A673 (cell line): ENCODE measurements around the gene MIF. TPM values are rescaled to one million over a fixed set of nuclear protein-coding genes. Genes with fewer than 3 reads are reported as not detected.

Source experiments
- BruUV-seq: library from RNA; stranded (reverse); fragments of 400-500 nt; replicated peaks from 2 replicates; lab custom pipeline; 2021; lab: Mats Ljungman, UMichigan
- CTCF ChIA-PET: fragments of 300-600 bp; sonication (Branson Sonifier 250); formaldehyde crosslinking; loops from one replicate; lab custom pipeline; 2022; ENCODE audit warnings: antibody characterized with exemption; lab: Charles Lee
- POLR2A ChIA-PET: fragments of 300-600 bp; sonication (Branson Sonifier 250); formaldehyde crosslinking; loops from one replicate; lab custom pipeline; 2022; ENCODE audit warnings: antibody characterized with exemption; ENCODE audit not compliant: low non-redundant PET; lab: Charles Lee
- DNase-seq: peaks from one replicate; pipeline ENCODE4 v3.0.0-alpha.2; 2015; ENCODE audit warnings: low spot score
- H3K27ac ChIP-seq: fragments of 200-600 bp; sonication (generic); 2 replicates; pipeline ENCODE4 v1.5.1; 2016; ENCODE audit warnings: mixed run types, low read depth, mild to moderate bottlenecking, mixed read lengths, antibody characterized with exemption, low read length; ENCODE audit not compliant: poor library complexity, severe bottlenecking
- H3K27me3 ChIP-seq: fragments of 200-600 bp; sonication (generic); replicated peaks from 2 replicates; pipeline ENCODE4 v1.6.1; 2017; ENCODE audit warnings: mixed run types, low read depth, mild to moderate bottlenecking, mixed read lengths, antibody characterized with exemption, low read length; ENCODE audit not compliant: insufficient read depth, poor library complexity
- H3K36me3 ChIP-seq: fragments of 200-600 bp; sonication (generic); 2 replicates; pipeline ENCODE4 v1.6.1; 2016; ENCODE audit warnings: mixed run types, mild to moderate bottlenecking, mixed read lengths, antibody characterized with exemption, low read length; ENCODE audit not compliant: insufficient read depth, poor library complexity, severe bottlenecking
- H3K4me1 ChIP-seq: fragments of 200-600 bp; sonication (generic); 2 replicates; pipeline ENCODE4 v1.6.1; 2017; ENCODE audit warnings: mixed run types, mild to moderate bottlenecking, mixed read lengths, antibody characterized with exemption, low read length; ENCODE audit not compliant: insufficient read depth, poor library complexity, severe bottlenecking
- H3K4me3 ChIP-seq: fragments of 200-600 bp; sonication (generic); 2 replicates; pipeline ENCODE4 v1.5.1; 2016; ENCODE audit warnings: low read depth, mixed run types, mild to moderate bottlenecking, mixed read lengths, low read length; ENCODE audit not compliant: poor library complexity, severe bottlenecking
- H3K9me3 ChIP-seq: fragments of 200-600 bp; sonication (generic); 2 replicates; pipeline ENCODE4 v1.6.1; 2016; ENCODE audit warnings: mixed run types, low read depth, mild to moderate bottlenecking, mixed read lengths, antibody characterized with exemption, low read length; ENCODE audit not compliant: poor library complexity, severe bottlenecking
- EZH2 ChIP-seq: fragments of 200-600 bp; sonication (generic); IDR thresholded peaks from 2 replicates; pipeline ENCODE4 v1.6.1; 2017; ENCODE audit warnings: borderline replicate concordance, low read depth, mild to moderate bottlenecking, mixed read lengths, antibody characterized with exemption, low read length; ENCODE audit not compliant: poor library complexity, severe bottlenecking
- intact Hi-C: fragments of 100-400 bp; cut with micrococcal nuclease; formaldehyde crosslinking; loops from one replicate; pipeline ENCODE4 v1.10.0; 2022; ENCODE audit not compliant: unreplicated experiment
- total RNA-seq: library from RNA; stranded (reverse); gene quantifications from 2 replicates; pipeline ENCODE4 v1.2.3, GENCODE V29; 2021
- TF ChIP-seq, protein P1 (sequence below): fragments of 300-800, 200-600 bp; sonication (generic); conservative IDR thresholded peaks from 2 replicates; pipeline ENCODE4 v1.5.1; 2017; ENCODE audit warnings: low read depth, mild to moderate bottlenecking, antibody characterized with exemption, low read length, moderate library complexity, mixed read lengths

The MIF gene
- total RNA-seq, 1 experiment from 2014 or later = 802 TPM

DNA sequence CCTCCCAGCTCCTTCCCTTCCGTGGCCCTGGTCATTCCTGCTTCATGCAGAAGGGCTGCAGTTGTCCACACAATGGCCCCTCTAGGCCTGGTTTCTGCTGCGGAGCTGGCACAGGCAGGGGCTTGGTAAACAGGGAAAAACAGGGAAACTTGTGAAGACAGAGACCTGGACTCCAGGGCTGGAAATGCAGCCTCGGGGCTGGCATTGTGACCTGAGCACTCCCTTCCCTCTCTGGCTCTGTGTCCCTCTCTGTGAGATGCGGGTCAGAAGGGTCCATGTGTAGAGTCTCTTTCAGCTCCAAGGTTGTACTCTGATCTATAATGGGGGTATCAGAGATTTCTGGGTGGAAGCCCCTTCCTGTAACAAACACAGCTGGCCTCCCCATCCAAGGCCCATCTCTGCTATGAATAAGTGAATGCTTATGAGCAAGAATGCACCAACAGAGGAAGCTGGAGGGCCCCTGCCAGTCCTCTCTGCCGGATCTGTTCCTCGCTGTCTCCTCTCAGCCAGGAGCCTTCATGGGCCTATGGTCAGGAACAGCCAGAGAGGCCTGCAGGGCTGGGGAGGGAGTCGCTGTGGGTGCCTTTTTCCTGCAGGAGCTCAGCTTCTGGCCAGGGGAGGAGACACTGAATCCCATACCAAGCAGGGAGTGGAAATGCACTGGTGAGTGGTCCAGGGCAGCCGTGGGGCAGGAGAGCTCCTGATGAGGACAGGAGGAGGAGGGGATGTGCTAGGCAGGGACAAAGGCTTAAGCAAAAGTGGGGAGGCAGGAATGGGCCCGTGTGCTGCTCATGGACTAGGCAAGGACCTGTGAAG lies 48.7 kb upstream of the MIF start:
- no peak for TF ChIP-seq EZH2
- TF ChIP-seq, protein P1, sequence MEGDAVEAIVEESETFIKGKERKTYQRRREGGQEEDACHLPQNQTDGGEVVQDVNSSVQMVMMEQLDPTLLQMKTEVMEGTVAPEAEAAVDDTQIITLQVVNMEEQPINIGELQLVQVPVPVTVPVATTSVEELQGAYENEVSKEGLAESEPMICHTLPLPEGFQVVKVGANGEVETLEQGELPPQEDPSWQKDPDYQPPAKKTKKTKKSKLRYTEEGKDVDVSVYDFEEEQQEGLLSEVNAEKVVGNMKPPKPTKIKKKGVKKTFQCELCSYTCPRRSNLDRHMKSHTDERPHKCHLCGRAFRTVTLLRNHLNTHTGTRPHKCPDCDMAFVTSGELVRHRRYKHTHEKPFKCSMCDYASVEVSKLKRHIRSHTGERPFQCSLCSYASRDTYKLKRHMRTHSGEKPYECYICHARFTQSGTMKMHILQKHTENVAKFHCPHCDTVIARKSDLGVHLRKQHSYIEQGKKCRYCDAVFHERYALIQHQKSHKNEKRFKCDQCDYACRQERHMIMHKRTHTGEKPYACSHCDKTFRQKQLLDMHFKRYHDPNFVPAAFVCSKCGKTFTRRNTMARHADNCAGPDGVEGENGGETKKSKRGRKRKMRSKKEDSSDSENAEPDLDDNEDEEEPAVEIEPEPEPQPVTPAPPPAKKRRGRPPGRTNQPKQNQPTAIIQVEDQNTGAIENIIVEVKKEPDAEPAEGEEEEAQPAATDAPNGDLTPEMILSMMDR = no peak
- BruUV-seq = no TSS peak
- ChIA-PET POLR2A (interaction anchor here (0.6 kb wide), 1 partner anchor 87 kb away, joined by 3 read pairs; no protein-coding TSS in a partner anchor), CTCF (interaction anchor here (0.5 kb wide), 1 partner anchor 12 kb away, joined by 3 read pairs; no protein-coding TSS in a partner anchor)
- no peak overlapping the region for H3K27ac ChIP-seq
- DNase-seq = no peak
- peaks cover 4% of the 10 kb centered on the region for H3K4me1 ChIP-seq
- intact Hi-C loops = loop anchor here (5.0 kb wide), 2 partner anchors 78 to 303 kb away; partner anchors contain the start of gene CHCHD10
- no peaks in the 10 kb centered on the region for H3K9me3 ChIP-seq
- no peak overlapping the region for H3K4me3 ChIP-seq
- no peaks in the 10 kb centered on the region for H3K27me3 ChIP-seq
- no peaks in the 10 kb centered on the region for H3K36me3 ChIP-seq

DNA sequence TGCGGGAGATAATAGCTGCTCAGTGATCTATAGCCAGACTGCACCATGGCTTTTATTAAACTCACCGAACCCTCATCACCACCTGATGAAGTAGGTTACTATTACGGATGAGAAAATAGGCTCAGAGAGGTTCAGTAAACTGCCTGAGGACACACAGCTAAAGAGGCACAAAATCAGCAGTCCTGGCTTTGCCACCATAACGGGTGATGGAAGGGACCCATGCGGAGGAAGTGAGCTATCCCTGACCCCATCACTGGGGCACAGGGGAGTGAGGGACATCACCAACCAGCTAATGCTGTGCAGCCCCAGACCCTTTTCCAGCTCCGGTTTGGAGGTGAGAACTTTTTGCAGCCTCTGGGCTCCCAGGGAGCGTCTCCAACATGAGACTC lies 48.1 kb upstream of the MIF start:
- peaks cover 4% of the 10 kb centered on the region for H3K4me1 ChIP-seq
- intact Hi-C loops = loop anchor here (5.0 kb wide), 2 partner anchors 79 to 304 kb away; partner anchors contain the start of gene CHCHD10
- H3K27ac ChIP-seq = no peak overlapping the region
- ChIA-PET POLR2A (interaction anchor here (0.6 kb wide), 1 partner anchor 87 kb away, joined by 3 read pairs; no protein-coding TSS in a partner anchor), CTCF (interaction anchor here (0.5 kb wide), 1 partner anchor 11 kb away, joined by 3 read pairs; no protein-coding TSS in a partner anchor)
- H3K27me3 ChIP-seq = no peaks in the 10 kb centered on the region
- TF ChIP-seq, protein P1 = no peak
- no peak for TF ChIP-seq EZH2
- no TSS peak for BruUV-seq
- DNase-seq = no peak
- H3K4me3 ChIP-seq = no peak overlapping the region
- no peaks in the 10 kb centered on the region for H3K36me3 ChIP-seq
- no peaks in the 10 kb centered on the region for H3K9me3 ChIP-seq

DNA sequence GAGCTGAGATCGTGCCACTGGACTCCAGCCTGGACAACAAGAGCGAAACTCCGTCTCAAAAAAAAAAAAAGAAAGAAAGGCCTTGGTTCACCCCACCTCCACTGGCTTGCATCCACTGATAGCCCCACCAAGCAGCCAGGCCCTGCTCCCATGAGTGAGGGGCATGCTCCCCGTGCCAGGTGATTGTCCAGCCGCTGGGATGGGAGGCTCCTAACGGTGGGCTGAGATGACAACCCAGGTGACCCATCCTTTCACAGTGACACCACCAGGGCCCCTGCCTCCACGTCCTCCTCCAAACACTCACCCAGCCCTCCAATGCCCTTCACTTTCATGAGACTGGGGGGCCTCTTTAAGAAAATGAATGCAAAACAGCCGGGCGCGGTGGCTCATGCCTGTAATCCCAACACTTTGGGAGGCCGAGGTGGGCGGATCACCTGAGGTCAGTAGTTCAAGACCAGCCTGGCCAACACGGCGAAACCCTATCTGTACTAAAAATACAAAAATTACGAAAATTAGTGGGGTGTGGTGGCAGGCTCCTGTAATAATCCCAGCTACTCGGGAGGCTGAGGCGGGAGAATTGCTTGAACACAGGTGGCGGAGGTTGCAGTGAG lies 46.8 kb upstream of the MIF start:
- TF ChIP-seq, protein P1 = no peak
- no peak for TF ChIP-seq EZH2
- Histone ChIP-seq H3K4me3 (no peak overlapping the region), H3K9me3 (no peaks in the 10 kb centered on the region), H3K4me1 (peaks cover 4% of the 10 kb centered on the region), H3K36me3 (no peaks in the 10 kb centered on the region), H3K27ac (no peak overlapping the region), H3K27me3 (no peaks in the 10 kb centered on the region)
- POLR2A ChIA-PET = no interaction called here
- CTCF ChIA-PET = no interaction called here
- intact Hi-C loops = loop anchor here (5.0 kb wide), 2 partner anchors 80 to 305 kb away; partner anchors contain the start of gene CHCHD10
- BruUV-seq = no TSS peak
- DNase-seq = no peak
